Activated CD4-positive, alpha-beta T cell treated with anti-CD3 and anti-CD28 coated beads, Interleukin-2, Interleukin-6, amounts not matched to agents 100 ng/mL and 50 ng/mL, durations not matched to agents 16 hours and 8 hours (primary cell): ENCODE results near the gene CEP164.
"Not testable (repeated sequence)": the region's sequence is repeated elsewhere in the genome, so short reads cannot be mapped to it uniquely, and the experiment has no call there.

Experiments used
- DNase-seq: peaks from one replicate; pipeline ENCODE4 v3.0.0-alpha.2; 2020

CEP164 gene

GRCh38 chr11:117369534-117369933 lies 41.9 kb downstream of the CEP164 start:
- no peak for DNase-seq

- DNase-seq = no peak
Measured at GRCh38 chr11:117371453-117371852, 43.8 kb downstream of the CEP164 start.

- DNase-seq = no peak
Measured at GRCh38 chr11:117374316-117375055, 46.8 kb downstream of the CEP164 start.

- no peak for DNase-seq
Measured at GRCh38 chr11:117375960-117376359, 48.3 kb downstream of the CEP164 start.

- no peak for DNase-seq
Measured at GRCh38 chr11:117376517-117376916, 48.9 kb downstream of the CEP164 start.

- DNase-seq = no peak
Measured at GRCh38 chr11:117378976-117379865, 51.6 kb downstream of the CEP164 start.

GRCh38 chr11:117380676-117381075 lies 53.0 kb downstream of the CEP164 start:
- DNase-seq = no peak

- no peak for DNase-seq
Measured at GRCh38 chr11:117381481-117382387, 54.1 kb downstream of the CEP164 start.

- DNase-seq = no peak
Measured at GRCh38 chr11:117382746-117383145, 55.1 kb downstream of the CEP164 start.

GRCh38 chr11:117384045-117384444 lies 56.4 kb downstream of the CEP164 start:
- no peak for DNase-seq

- DNase-seq = no peak
Measured at GRCh38 chr11:117385471-117385870, 57.8 kb downstream of the CEP164 start.

- no peak for DNase-seq
Measured at GRCh38 chr11:117385906-117386305, 58.3 kb downstream of the CEP164 start.

- DNase-seq = no peak
Measured at GRCh38 chr11:117387992-117388755, 60.5 kb downstream of the CEP164 start.

- no peak for DNase-seq
Measured at GRCh38 chr11:117390743-117391142, 63.1 kb downstream of the CEP164 start.

- DNase-seq = no peak
Measured at GRCh38 chr11:117391181-117391580, 63.5 kb downstream of the CEP164 start.

- no peak for DNase-seq
Measured at GRCh38 chr11:117392001-117392690, 64.5 kb downstream of the CEP164 start.

- DNase-seq = no peak
Measured at GRCh38 chr11:117392979-117393378, 65.3 kb downstream of the CEP164 start.

GRCh38 chr11:117394221-117394925 lies 66.7 kb downstream of the CEP164 start:
- DNase-seq = no peak

GRCh38 chr11:117395476-117395875 lies 67.8 kb downstream of the CEP164 start:
- DNase-seq = no peak

- no peak for DNase-seq
Measured at GRCh38 chr11:117396970-117397369, 69.3 kb downstream of the CEP164 start.

- not testable (repeated sequence) for DNase-seq
Measured at GRCh38 chr11:117398618-117399017, 71.0 kb downstream of the CEP164 start.
